CD4-positive, alpha-beta T cell treated with Interferon gamma for 1 hour (primary cell): Measurements from ENCODE around the gene LIMCH1.

ENCODE experiments used
- DNase-seq: peaks from one replicate; pipeline ENCODE4 v3.0.0-alpha.2; 2020

LIMCH1 gene

GRCh38 chr4:41572516-41572915 is 34.6 kb downstream of the LIMCH1 start:
- no peak for DNase-seq

DNA sequence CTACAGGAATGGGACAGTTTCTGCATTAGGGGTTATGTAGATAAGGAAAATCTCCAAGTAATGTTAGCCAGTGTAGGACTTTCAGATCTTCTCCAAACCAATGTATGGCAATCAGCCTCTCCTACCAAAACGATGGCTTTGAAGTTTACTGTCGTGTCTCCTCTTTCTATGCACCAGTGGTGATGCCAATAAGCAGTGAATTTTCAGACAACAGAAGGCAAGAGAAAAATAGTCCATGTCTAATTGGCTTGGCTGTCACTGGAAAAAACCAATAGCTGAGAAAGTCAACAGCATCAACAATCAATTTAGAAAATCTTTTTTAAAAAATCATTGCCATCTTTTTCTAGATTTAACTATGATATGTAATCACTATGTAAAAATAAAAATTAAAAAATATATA is 35.0 kb downstream of the LIMCH1 start:
- no peak for DNase-seq

DNA sequence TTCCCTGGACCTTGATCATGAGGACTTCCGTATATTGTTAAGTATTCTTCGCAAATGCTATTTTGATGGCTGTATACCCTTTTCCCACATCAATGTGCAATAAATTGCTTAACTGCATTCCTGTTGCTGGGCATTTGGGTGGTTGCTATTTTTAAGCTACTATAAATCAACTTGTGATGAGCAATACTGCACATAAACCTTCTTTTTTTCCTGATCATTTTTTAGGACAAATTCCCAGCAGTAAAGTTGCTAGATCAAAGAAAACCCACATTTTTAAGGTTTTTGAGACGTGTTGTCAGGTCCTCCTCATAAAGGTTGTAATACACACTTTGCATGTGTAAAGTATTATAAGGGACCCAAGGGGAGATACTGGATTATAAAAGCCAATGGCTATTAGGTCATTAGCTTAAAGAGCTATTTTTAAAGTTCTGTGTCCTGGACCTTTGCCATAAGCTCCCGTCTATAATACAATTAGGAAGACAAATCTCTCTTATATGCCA is 35.6 kb downstream of the LIMCH1 start:
- no peak for DNase-seq

DNA sequence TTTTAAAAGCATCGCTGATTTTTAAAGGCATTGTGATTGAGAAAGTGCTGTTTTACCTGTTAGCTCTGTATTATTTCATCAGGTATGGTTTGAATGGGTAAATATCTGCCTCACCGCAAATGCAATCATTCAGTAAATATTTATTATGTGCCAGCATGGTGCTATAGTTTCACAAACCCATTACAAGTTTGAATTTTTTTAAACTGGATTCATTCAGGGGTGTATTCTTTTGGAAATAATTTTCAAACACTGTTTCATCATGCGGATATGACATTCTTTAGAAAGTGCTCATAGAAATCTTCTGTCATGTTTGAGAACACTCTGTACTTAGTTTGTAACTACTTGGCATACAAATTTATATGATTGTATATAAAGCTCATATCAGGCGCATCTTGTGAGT is 37.2 kb downstream of the LIMCH1 start:
- no peak for DNase-seq

DNA sequence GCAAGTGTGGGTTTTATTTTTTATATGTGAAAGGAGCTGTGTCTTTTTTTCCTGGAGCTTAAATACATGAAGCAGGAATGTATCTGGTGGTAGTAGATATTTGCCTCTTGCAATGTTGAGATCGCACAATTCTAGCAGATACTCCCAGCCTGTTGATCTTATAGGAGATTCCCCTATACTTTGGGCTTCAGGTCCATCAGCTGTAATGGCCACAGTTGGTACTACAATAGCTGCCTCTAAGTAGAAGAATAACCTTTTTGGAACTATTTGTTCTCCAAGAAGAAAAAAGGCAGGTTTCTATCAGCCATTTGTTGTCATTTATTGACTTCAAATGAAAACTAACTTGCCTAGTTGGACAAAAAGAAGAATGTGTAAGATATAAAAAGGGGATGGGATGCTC is 37.7 kb downstream of the LIMCH1 start:
- no peak for DNase-seq

GRCh38 chr4:41579043-41579442 is 41.1 kb downstream of the LIMCH1 start:
- DNase-seq = no peak

DNA sequence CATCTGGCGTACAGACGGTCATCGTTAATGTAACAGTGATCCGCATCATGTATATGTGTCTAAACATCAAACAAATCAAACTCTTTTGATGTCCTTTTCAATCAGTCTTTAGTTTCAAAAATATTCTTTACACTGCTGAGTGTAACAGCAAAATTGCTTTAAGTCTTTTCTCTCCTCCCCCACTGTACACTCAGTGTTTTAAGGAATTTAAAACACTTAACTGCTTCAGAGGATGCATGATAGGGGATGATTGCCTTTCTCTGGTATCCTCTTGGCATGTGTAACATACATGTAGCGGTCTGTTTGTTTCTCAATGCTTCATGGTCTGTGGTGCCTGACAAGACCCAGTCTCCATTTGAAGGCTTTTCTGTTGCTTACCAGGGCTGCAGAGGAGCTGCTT is 41.6 kb downstream of the LIMCH1 start:
- DNase-seq = no peak

DNA sequence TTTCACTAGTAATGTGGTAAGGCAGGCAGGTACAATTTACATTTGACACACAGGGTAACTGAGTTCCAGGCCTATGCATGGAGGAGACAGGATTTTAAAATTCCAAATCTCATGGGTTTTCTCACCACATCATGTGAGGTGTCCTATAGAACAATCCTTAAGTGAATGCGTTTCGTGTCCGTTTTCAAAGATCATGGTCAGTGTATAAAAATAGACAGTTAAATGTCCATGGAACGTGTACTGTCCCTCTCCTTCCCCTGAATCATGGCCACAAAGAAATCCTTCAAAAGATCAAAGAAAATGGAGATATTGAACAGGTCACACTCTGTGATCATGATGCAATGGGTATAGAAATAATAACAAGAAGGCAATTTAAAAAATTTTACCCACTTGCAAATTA is 42.0 kb downstream of the LIMCH1 start:
- DNase-seq = no peak

DNA sequence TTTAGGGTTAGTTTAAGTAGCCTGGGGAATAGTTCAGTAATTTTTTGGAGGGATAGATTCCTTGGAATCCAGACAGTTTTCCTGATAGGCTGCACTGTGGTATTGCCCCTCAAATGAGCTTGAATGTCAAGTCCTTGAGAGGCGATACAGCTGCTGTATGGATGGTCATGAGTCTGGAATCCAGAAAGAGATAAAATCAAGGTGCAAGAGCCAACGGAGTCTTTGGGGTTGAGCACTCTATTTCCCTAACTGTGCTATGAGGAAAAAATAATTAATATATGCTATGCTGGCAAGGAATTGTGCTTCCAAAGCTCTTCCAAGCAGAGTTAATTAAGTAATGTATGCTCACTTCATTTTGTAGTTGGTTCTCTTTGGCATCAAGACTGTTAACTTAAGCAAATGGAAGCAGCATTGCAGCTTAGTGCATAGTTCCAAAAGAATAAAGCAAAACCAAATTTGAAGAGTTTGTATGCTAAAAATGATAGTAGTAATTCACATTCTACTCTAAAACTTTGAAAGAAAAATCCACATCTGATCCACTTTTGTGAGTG is 48.8 kb downstream of the LIMCH1 start:
- no peak for DNase-seq

- no peak for DNase-seq
Observed at GRCh38 chr4:41587286-41587685, 49.3 kb downstream of the LIMCH1 start.

DNA sequence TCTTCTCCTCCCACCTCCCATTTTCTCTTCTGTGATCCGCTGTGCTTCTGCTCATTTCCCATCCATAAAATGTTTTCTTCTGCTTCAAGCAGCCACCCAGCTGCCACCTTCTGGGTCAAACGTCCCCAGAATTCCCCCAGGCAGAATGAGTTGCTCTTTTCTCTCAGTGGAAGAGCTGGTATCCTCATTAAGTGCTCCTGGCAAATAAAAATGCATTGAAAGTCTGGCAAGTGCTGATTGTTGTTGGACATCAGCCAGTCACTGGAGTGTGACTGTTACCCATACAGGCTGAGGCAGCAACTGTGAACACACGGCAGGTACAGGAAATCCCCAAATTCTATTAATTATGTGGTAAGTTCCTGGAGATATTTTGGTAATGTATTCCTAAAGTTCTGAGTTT is 52.6 kb downstream of the LIMCH1 start:
- no peak for DNase-seq

DNA sequence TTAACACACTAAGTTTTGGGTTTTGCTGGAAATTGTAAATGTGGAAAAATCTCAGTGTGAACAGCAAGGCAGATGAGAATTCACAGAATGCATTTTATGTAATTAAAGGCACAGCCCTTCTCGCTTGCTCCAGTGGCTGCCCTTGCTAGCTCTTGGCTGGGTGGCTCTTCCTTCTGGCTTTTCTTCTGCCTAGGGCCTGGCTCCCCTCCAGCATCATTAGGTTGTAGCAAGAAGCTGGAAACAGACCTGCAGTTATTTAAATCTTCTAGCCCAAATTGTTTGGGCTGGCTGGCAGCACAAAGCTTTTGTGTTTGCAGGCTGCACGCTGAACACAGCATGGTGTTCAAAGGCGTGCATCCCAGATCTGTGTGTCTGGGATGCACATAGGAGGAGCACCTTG is 56.5 kb downstream of the LIMCH1 start:
- no peak for DNase-seq

GRCh38 chr4:41597494-41597893 is 59.5 kb downstream of the LIMCH1 start:
- no peak for DNase-seq

DNA sequence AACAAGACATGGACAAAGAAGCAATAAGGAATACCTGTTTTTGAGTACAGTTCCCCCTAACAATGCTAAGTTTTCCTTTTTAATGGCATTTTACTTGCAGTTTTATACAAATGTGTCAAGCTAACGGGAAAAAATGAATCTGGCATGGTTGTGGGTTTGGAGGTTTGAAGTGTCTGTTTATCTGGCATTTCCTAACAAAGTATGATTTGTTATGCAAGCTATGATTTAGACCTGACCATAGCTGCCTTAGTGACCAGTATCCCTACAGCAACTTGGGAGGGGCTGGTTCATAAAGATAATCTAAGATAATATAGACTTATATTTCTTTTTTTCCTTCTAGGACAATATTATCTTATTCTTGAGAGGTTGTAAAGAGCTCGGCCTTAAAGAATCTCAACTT is 60.6 kb downstream of the LIMCH1 start:
- no peak for DNase-seq

GRCh38 chr4:41599192-41599786 is 61.3 kb downstream of the LIMCH1 start:
- no peak for DNase-seq

- no peak for DNase-seq
Observed at GRCh38 chr4:41600243-41600912, 62.4 kb downstream of the LIMCH1 start.

DNA sequence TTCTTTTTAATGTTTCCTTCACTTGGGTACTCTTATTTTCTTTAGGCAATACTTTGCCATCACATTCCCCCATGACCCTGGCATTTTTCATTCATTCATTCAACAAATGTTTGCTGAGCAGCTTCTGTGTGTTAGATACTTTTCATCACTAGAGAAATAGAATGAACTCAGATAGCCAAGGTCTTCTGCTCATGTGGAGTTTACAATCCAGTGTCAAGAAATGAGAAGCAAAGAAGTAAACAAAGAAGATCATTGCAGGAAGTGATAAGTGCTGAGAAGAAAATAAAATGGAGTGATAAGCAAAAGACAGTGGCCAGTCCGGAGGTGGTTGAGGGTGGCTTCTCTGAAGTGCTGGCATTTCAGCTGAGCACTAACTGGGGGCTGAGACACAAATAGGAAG is 63.1 kb downstream of the LIMCH1 start:
- DNase-seq = no peak

GRCh38 chr4:41602113-41602512 is 64.2 kb downstream of the LIMCH1 start:
- DNase-seq = no peak

- no peak for DNase-seq
Observed at GRCh38 chr4:41602886-41603498, 65.0 kb downstream of the LIMCH1 start.

DNA sequence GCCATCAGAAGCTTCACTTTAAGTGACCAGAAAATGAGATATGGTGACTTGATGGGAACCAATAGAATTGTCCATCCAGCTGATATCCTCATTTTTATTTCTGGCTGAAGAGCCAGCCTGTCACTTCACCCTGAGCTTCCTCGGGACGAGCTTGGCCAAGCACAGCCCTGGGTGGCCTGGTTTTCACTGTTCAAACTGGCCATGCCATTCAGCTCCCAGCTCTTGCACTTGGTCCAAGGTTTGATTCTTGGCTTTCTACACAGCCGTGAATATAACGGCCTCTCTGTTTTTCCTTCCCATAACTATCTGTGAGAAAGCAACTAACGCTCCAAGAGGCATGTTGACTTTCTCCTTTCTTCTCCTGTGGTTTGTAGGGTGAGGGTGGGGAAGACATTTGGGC is 71.9 kb downstream of the LIMCH1 start:
- DNase-seq = no peak

GRCh38 chr4:41610474-41610873 is 72.5 kb downstream of the LIMCH1 start:
- no peak for DNase-seq

DNA sequence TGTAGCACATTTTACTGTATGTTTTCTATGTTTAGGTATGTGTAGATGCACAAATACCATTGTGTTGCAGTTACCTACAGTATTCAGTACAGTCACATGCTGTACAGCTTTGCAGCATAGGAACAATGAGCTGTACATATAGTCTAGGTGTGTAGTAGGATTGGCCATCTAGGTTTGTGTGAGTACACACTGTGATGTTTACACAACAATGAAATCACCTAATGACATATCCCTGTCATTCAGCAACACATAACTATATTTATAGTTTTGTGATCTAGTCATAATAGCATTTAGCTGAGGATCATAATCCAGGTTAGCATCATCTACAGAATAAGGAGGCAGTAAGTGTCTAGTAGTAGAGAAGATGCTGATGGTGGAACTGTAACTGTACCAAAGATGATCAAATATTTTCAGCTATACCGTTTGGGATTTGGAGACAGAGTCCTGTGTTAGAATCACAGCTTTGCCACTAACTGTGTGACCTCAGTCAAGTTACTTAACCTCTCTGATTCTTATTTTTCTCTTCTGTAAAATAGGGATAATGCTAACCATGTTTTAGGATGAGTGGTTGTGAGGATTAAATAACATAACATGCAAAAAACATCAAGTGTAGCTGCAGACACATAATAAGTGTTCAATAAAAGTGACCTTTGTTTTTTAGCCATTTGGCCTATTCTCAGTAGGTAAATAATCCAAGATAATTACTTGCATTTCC is 73.3 kb downstream of the LIMCH1 start:
- DNase-seq = no peak
